ENCODE data around the gene CIDEA. TPM values are rescaled to one million over a fixed set of nuclear protein-coding genes. Genes with fewer than 3 reads are reported as not detected.
A peak's percentile ranks its signal among the peaks of the same experiment; 100 is the strongest.

Gene CIDEA
- total RNA-seq, 4 donors from 2014 or later = 3.0 TPM; not detected in 3

DNA sequence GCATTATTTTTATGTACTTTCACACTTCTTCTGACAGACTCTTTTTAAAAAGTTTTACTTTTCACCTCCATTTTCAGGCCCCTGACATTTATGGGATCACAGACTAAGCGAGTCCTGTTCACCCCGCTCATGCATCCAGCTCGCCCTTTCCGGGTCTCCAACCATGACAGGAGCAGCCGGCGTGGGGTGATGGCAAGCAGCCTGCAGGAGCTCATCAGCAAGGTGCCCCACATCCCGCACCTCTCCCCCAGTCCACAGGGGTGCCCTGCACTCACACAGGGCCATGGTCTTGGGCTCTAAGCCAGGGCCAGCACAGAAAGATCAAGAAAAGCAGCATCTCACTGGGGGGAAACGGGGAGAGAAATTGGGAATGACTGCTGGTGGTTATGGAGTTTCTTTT is 8.6 kb downstream of the CIDEA start:
- Histone ChIP-seq H3K27ac (no peak overlapping the region), H3K9me3 (no peaks in the 10 kb centered on the region), H3K36me3 (no peaks in the 10 kb centered on the region), H3K27me3 (peaks cover 0 to 10% (median 0%) of the 10 kb centered on the region in 4 donors), H3K4me1 (peaks cover 0 to 11% (median 0%) of the 10 kb centered on the region in 3 donors), H3K4me3 (no peak overlapping the region)
- DNase-seq = no peak
- 83 to 89% methylated on average over 5 to 7 of the region's 8 CpGs for WGBS, 2 donors
- TF ChIP-seq, protein P1, sequence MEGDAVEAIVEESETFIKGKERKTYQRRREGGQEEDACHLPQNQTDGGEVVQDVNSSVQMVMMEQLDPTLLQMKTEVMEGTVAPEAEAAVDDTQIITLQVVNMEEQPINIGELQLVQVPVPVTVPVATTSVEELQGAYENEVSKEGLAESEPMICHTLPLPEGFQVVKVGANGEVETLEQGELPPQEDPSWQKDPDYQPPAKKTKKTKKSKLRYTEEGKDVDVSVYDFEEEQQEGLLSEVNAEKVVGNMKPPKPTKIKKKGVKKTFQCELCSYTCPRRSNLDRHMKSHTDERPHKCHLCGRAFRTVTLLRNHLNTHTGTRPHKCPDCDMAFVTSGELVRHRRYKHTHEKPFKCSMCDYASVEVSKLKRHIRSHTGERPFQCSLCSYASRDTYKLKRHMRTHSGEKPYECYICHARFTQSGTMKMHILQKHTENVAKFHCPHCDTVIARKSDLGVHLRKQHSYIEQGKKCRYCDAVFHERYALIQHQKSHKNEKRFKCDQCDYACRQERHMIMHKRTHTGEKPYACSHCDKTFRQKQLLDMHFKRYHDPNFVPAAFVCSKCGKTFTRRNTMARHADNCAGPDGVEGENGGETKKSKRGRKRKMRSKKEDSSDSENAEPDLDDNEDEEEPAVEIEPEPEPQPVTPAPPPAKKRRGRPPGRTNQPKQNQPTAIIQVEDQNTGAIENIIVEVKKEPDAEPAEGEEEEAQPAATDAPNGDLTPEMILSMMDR (IDR thresholded peaks at IDR 0.05) = no peak
- no peak for TF ChIP-seq POLR2A (IDR thresholded peaks at IDR 0.05)
- intact Hi-C loops (cut with DNase I) = no loop called here

DNA sequence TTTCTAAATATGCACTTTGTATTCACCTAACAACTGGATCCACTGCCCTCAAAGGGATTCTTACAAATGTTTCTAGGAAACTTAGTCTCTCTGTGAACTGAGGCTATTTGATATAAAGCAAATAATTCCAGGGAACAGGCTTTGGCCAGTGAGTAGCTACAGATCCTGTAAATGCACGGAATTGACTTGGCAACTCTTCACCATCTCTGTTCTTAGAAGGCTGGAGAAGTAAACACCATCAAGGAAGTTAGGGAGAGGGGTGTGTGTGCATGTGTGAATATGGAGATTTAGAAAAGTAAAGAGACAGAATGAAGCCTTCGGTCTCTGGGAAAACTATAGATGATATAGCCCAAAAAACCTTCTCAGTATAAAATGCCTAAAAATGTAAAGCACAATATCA is 10.7 kb downstream of the CIDEA start:
- Histone ChIP-seq H3K27ac (no peak overlapping the region), H3K4me3 (no peak overlapping the region), H3K4me1 (no peaks in the 10 kb centered on the region), H3K9me3 (no peaks in the 10 kb centered on the region), H3K27me3 (peaks cover 0 to 10% (median 0%) of the 10 kb centered on the region in 4 donors), H3K36me3 (no peaks in the 10 kb centered on the region)
- TF ChIP-seq, protein P1 (IDR thresholded peaks at IDR 0.05) = no peak
- no peak for DNase-seq
- intact Hi-C loops (cut with DNase I) = no loop called here
- 51 to 71% methylated on average over 2 of the region's 2 CpGs for WGBS, 2 donors

DNA sequence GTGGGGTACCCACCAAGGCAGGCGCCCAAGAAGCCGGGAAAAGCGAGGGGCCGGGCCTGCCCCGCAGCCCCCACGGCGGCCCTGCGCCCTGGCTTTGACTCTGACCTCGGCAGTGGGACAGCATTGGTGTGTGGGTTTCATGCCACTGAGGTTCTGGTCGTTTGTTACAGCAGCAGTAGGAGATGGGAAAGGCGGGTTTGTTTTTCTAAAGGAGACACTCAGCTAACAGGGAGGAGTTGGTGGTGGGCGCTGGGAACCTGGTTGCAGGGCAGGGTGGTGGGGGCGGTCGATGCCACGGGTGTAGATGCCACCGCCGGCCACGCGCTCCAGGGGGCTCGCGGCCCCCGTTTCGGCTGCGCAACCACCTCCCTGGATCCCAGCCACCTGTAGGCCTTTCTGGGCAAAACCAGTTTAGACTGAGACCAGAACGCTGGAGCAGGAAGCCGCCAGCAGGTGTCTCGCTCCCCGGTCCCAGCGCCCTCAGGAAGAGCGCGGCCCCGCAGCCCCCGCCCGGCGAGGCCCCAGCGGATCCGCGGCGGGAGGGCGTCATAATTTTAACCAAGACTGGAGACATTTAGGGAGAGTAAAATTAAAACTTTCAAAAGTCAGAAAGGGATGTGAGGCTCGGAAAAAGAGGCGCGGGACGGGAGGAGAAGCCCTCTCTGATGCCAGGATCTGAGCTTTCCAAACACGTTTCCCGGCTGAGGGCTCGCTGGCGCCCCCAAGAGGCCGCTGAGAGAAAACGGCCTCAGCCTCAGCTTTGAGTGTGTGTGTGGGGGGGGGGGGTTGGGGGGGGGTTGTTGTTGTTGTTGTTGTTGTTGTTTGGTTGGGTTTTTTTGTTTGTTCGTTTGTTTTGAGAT is 17.4 kb downstream of the CIDEA start:
- no peaks in the 10 kb centered on the region for H3K9me3 ChIP-seq
- peak overlapping the region; percentile 20 to 65 (median 50) for H3K4me3 ChIP-seq
- DNase-seq = no peak
- TF ChIP-seq, protein P1 (IDR thresholded peaks at IDR 0.05) = peak; percentile 52 to 88 (median 74)
- TF ChIP-seq POLR2A (IDR thresholded peaks at IDR 0.05) = no peak
- peak overlapping the region; percentile 66 to 87 (median 81) for H3K27ac ChIP-seq
- intact Hi-C loops (cut with DNase I) = no loop called here
- no peaks in the 10 kb centered on the region for H3K27me3 ChIP-seq
- 24 to 33% methylated on average over 15 to 16 of the region's 51 CpGs for WGBS, 2 donors
- H3K4me1 ChIP-seq = peaks cover 0 to 14% (median 5%) of the 10 kb centered on the region in 3 donors
- H3K36me3 ChIP-seq = no peaks in the 10 kb centered on the region

DNA sequence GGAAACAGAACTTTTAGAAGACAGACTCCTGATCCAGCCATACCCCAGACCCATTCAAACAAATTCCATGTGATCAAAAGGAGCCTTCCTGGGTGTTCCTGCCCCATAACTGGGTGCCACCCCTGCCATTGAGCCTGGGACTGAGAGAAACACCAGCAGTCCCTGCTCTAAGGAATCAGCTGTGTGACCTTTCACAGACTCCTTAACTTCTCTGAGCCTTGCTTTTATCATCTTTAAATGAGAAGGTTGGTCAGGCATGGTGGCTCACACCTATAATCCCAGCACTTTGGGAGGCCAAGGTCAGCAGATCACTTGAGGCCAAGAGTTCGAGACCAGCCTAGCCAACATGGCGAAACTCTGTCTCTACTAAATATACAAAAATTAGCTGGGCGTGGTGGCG is 20.6 kb downstream of the CIDEA start:
- no peaks in the 10 kb centered on the region for H3K27me3 ChIP-seq
- TF ChIP-seq, protein P1 (IDR thresholded peaks at IDR 0.05) = no peak
- no peak for TF ChIP-seq POLR2A (IDR thresholded peaks at IDR 0.05)
- no peak overlapping the region for H3K4me3 ChIP-seq
- DNase-seq = no peak
- no peaks in the 10 kb centered on the region for H3K9me3 ChIP-seq
- no peak overlapping the region for H3K27ac ChIP-seq
- no peaks in the 10 kb centered on the region for H3K36me3 ChIP-seq
- intact Hi-C loops (cut with DNase I) = no loop called here
- 94 to 96% methylated on average over 4 of the region's 4 CpGs for WGBS, 2 donors
- peaks cover 6 to 38% (median 13%) of the 10 kb centered on the region in 3 donors for H3K4me1 ChIP-seq

DNA sequence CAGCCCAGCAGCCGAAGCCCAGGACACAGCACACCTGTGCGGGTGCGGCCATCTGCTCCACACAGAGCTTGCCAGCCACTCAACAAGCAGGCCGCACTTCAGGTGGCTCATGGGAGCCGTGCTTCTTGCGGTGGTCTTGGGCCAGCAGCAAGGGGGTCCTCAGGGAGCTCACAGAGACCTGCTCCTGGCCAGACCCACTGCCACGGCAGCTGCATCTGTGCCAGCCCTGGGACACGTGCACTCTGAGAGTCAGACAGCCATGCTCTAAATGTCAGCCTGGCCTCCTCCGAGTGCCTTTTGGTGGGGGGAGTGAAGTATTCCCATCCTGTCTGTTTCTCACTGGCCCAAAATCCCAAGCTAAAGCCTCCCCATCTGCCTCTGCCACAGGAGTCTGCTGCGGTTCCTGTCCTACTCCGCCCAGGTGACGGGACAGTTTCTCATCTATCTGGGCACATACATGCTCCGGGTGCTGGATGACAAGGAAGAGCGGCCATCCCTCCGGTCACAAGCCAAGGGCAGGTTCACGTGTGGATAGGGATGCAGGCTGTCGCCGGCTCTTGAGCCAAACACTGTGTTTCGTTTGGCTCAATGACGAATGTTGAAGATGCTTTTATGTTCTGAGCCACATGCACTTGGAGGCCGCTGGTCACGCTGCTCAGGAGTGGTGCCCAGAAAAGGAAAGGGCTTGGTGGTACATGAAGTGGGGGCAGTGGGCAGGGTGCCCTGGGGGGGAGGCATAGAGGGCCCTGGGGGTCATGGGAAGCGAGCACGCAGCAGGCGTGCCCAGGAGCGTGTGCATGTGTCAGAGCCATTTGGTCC is 22.8 kb downstream of the CIDEA start:
- no peak for DNase-seq
- Histone ChIP-seq H3K27ac (peak overlapping the region in 3 of 4 donors; percentile 64 to 93 (median 91)), H3K27me3 (no peaks in the 10 kb centered on the region), H3K9me3 (no peaks in the 10 kb centered on the region), H3K36me3 (no peaks in the 10 kb centered on the region), H3K4me3 (no peak overlapping the region), H3K4me1 (peaks cover 6 to 39% (median 9%) of the 10 kb centered on the region in 3 donors)
- WGBS, 2 donors = 73 to 82% methylated on average over 15 to 25 of the region's 26 CpGs
- intact Hi-C loops (cut with DNase I) = no loop called here
- TF ChIP-seq, protein P1 (IDR thresholded peaks at IDR 0.05) = no peak
- TF ChIP-seq POLR2A (IDR thresholded peaks at IDR 0.05) = no peak

Measured in esophagus squamous epithelium (tissue), 5 donors.